Measurements from ENCODE around the gene PTPRJ. TPM values are rescaled to one million over a fixed set of nuclear protein-coding genes. Genes with fewer than 3 reads are reported as not detected.
"Not testable (repeated sequence)": the region's sequence is repeated elsewhere in the genome, so short reads cannot be mapped to it uniquely, and the experiment has no call there.

PTPRJ gene
- total RNA-seq, 1 experiment from 2014 or later = 43.7 TPM

DNA sequence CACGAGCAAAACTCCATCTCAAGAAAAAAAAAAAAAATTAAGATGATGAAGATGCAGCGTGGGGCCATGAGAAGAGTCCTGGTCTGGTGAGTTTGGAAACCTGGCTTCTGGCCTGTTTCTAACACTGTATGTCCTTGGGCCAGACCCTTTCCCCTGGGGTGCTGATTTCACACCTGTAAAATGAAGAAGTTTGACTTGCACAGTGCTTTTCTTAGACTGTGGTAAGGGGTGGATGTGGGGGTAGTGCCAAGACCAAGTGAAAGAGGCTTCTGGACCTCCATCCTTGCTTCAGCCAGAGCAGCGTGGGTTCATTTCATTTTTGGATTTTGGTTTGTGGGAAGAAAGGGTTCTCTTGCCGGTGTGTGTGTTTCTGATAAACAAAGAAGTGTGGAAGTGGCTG is 42.1 kb downstream of the PTPRJ start:
- ChIA-PET POLR2A (ENCODE audit: unreplicated experiment) (no interaction called here), CTCF (no interaction called here)
- Histone ChIP-seq H3K27ac (no peak overlapping the region), H3F3A (ENCODE audit: insufficient read depth, low read depth) (peaks cover 10% of the 10 kb centered on the region; the same call in 1 of the 2 replicates), H3K4me2 (no peak overlapping the region), H3K27me3 (ENCODE audit: insufficient read depth, low read depth) (no peaks in the 10 kb centered on the region), H3K36me3 (ENCODE audit: low read depth) (0 out of 2 replicates have a peak, but pooled peaks cover 14% of the 10 kb centered on the region), H4K20me1 (ENCODE audit: insufficient read depth) (peaks cover 22% of the 10 kb centered on the region), H3K9me3 (ENCODE audit: insufficient read depth, low read depth) (no peaks in the 10 kb centered on the region), H3K9me2 (ENCODE audit: insufficient read depth) (no peaks in the 10 kb centered on the region), H3K4me3 (no peak overlapping the region), H2AFZ (no peak overlapping the region), H3K79me2 (ENCODE audit: low read depth) (peaks cover 88% of the 10 kb centered on the region), H3K4me1 (replicated peaks; ENCODE audit: insufficient read depth) (no peaks in the 10 kb centered on the region)
- no peak for DNase-seq
- intact Hi-C loops (cut with micrococcal nuclease; ENCODE audit: unreplicated experiment) = no loop called here
- BruUV-seq (replicated peaks) = no TSS peak
- TF ChIP-seq, protein P1, sequence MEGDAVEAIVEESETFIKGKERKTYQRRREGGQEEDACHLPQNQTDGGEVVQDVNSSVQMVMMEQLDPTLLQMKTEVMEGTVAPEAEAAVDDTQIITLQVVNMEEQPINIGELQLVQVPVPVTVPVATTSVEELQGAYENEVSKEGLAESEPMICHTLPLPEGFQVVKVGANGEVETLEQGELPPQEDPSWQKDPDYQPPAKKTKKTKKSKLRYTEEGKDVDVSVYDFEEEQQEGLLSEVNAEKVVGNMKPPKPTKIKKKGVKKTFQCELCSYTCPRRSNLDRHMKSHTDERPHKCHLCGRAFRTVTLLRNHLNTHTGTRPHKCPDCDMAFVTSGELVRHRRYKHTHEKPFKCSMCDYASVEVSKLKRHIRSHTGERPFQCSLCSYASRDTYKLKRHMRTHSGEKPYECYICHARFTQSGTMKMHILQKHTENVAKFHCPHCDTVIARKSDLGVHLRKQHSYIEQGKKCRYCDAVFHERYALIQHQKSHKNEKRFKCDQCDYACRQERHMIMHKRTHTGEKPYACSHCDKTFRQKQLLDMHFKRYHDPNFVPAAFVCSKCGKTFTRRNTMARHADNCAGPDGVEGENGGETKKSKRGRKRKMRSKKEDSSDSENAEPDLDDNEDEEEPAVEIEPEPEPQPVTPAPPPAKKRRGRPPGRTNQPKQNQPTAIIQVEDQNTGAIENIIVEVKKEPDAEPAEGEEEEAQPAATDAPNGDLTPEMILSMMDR (conservative IDR thresholded peaks at IDR 0.05) = no peak
- TF ChIP-seq EZH2 (IDR thresholded peaks at IDR 0.05; ENCODE audit: low read depth) = no peak

DNA sequence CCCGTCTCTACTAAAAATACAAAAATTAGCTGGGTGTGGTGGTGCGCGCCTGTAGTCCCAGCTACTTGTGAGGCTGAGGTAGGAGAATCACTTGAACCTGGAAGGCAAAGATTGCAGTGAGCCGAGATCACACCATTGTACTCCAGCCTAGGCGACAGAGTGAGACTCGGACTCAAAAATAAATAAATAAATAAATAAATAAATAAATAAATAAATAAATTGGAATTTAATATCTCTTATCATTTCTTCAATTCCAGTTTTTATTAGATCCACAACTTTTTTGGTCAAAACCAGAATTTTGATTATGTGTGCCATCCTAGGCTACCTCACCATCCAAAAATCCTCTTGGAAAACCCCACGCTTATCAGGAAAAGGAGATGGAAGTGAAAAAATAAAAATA is 43.2 kb downstream of the PTPRJ start:
- CTCF ChIA-PET; POLR2A ChIA-PET (ENCODE audit: unreplicated experiment): not testable (repeated sequence)

DNA sequence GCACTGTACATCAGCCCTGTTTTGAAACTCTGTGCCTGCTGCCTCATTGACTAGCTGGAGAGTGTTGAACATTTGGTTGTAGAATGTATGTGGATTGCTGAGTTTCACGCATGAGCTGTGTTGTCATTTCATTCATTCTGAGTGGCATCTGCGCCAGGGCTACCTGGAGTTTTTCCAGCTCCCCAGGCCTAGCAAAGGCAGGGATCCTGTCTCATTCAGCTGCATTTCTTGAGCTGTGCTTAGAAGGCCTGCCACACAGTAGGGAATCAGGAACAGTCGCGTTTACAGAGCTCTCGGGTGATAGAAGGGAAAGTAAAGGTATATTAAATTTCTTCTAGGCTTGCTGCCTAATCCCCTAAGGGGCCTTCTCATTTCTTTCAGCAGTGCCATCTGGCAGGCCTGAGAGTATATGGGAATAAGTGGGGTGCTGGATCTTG is 44.3 kb downstream of the PTPRJ start:
- intact Hi-C loops (cut with micrococcal nuclease; ENCODE audit: unreplicated experiment) = no loop called here
- H3K27ac ChIP-seq = no peak overlapping the region
- CTCF ChIA-PET = no interaction called here

More for the DNA sequence above, 43.2 kb downstream of the PTPRJ start:
- intact Hi-C loops (cut with micrococcal nuclease; ENCODE audit: unreplicated experiment); DNase-seq; BruUV-seq (replicated peaks); H3K9me3 ChIP-seq (ENCODE audit: insufficient read depth, low read depth); H3K4me3 ChIP-seq; H2AFZ ChIP-seq; H3K27me3 ChIP-seq (ENCODE audit: insufficient read depth, low read depth); H3K27ac ChIP-seq; H3K4me2 ChIP-seq; H3K9me2 ChIP-seq (ENCODE audit: insufficient read depth); H3K4me1 ChIP-seq (replicated peaks; ENCODE audit: insufficient read depth): not testable (repeated sequence)
- Histone ChIP-seq H3K36me3 (ENCODE audit: low read depth) (0 out of 2 replicates have a peak, but pooled peaks cover 21% of the 10 kb centered on the region), H3K79me2 (ENCODE audit: low read depth) (peaks cover 88% of the 10 kb centered on the region), H3F3A (ENCODE audit: insufficient read depth, low read depth) (peaks cover 17% of the 10 kb centered on the region; the same call in 1 of the 2 replicates), H4K20me1 (ENCODE audit: insufficient read depth) (peaks cover 17% of the 10 kb centered on the region)

More for the DNA sequence above, 44.3 kb downstream of the PTPRJ start:
- Histone ChIP-seq H3F3A (ENCODE audit: insufficient read depth, low read depth) (peaks cover 22% of the 10 kb centered on the region; the same call in 1 of the 2 replicates), H3K9me2 (ENCODE audit: insufficient read depth) (no peaks in the 10 kb centered on the region), H3K4me1 (replicated peaks; ENCODE audit: insufficient read depth) (peaks cover 10% of the 10 kb centered on the region), H3K9me3 (ENCODE audit: insufficient read depth, low read depth) (no peaks in the 10 kb centered on the region), H2AFZ (no peak overlapping the region), H4K20me1 (ENCODE audit: insufficient read depth) (peaks cover 17% of the 10 kb centered on the region), H3K4me2 (no peak overlapping the region), H3K4me3 (no peak overlapping the region), H3K36me3 (ENCODE audit: low read depth) (peaks cover 22% of the 10 kb centered on the region; the same call in 1 of the 2 replicates), H3K79me2 (ENCODE audit: low read depth) (peaks cover 86% of the 10 kb centered on the region), H3K27me3 (ENCODE audit: insufficient read depth, low read depth) (no peaks in the 10 kb centered on the region)
- POLR2A ChIA-PET (ENCODE audit: unreplicated experiment) = interaction anchor here (0.6 kb wide), 1 partner anchor 18 kb away, joined by 7 read pairs; no protein-coding TSS in a partner anchor
- no TSS peak for BruUV-seq (replicated peaks)
- DNase-seq = peak in 1 of 2 experiments; percentile 12
- TF ChIP-seq, protein P1 (conservative IDR thresholded peaks at IDR 0.05) = no peak
- no peak for TF ChIP-seq EZH2 (IDR thresholded peaks at IDR 0.05; ENCODE audit: low read depth)

All from PC-9 (cell line).